A673 (cell line): ENCODE data around the gene CDC37.

Source experiments
- EZH2 ChIP-seq: fragments of 200-600 bp; sonication (generic); IDR thresholded peaks from 2 replicates; pipeline ENCODE4 v1.6.1; 2017; ENCODE audit warnings: borderline replicate concordance, low read depth, mild to moderate bottlenecking, mixed read lengths, antibody characterized with exemption, low read length; ENCODE audit not compliant: poor library complexity, severe bottlenecking
- TF ChIP-seq, protein P1 (sequence below): fragments of 300-800, 200-600 bp; sonication (generic); conservative IDR thresholded peaks from 2 replicates; pipeline ENCODE4 v1.5.1; 2017; ENCODE audit warnings: low read depth, mild to moderate bottlenecking, antibody characterized with exemption, low read length, moderate library complexity, mixed read lengths

DNA sequence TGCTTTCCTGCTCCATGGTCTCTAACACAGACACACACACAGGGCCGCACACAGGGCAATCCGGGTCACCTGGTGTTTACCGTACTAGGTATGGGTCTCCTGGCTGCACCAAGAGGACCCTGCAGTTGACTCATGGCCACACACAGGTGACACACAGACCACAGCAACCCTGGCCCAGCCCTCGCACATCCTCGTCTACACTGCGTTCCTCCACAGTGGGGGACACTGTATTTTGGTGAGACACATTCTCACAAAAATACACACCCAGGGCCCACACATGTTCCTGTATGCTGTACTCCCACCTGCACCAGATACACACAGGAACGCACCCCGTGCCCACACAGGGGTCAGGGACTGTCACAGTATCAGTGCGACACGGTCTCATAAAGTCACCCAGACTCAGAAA is 29.8 kb upstream of the CDC37 start:
- TF ChIP-seq, protein P1, sequence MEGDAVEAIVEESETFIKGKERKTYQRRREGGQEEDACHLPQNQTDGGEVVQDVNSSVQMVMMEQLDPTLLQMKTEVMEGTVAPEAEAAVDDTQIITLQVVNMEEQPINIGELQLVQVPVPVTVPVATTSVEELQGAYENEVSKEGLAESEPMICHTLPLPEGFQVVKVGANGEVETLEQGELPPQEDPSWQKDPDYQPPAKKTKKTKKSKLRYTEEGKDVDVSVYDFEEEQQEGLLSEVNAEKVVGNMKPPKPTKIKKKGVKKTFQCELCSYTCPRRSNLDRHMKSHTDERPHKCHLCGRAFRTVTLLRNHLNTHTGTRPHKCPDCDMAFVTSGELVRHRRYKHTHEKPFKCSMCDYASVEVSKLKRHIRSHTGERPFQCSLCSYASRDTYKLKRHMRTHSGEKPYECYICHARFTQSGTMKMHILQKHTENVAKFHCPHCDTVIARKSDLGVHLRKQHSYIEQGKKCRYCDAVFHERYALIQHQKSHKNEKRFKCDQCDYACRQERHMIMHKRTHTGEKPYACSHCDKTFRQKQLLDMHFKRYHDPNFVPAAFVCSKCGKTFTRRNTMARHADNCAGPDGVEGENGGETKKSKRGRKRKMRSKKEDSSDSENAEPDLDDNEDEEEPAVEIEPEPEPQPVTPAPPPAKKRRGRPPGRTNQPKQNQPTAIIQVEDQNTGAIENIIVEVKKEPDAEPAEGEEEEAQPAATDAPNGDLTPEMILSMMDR = no peak
- no peak for TF ChIP-seq EZH2
